GM23248 (cell line): ENCODE data around the gene CIDEB.

ENCODE experiments used
- EZH2 ChIP-seq: fragments of 200-600 bp; sonication (generic); IDR thresholded peaks from 2 replicates; pipeline ENCODE4 v1.6.1; 2018; ENCODE audit warnings: antibody characterized with exemption, mild to moderate bottlenecking; ENCODE audit not compliant: insufficient read depth, poor library complexity, severe bottlenecking
- EZH2phosphoT487 ChIP-seq: fragments of 200-600 bp; sonication (generic); IDR thresholded peaks from 2 replicates; pipeline ENCODE4 v1.6.1; 2018; ENCODE audit warnings: antibody characterized with exemption, moderate library complexity, mild to moderate bottlenecking, low read depth; ENCODE audit not compliant: insufficient read depth

DNA sequence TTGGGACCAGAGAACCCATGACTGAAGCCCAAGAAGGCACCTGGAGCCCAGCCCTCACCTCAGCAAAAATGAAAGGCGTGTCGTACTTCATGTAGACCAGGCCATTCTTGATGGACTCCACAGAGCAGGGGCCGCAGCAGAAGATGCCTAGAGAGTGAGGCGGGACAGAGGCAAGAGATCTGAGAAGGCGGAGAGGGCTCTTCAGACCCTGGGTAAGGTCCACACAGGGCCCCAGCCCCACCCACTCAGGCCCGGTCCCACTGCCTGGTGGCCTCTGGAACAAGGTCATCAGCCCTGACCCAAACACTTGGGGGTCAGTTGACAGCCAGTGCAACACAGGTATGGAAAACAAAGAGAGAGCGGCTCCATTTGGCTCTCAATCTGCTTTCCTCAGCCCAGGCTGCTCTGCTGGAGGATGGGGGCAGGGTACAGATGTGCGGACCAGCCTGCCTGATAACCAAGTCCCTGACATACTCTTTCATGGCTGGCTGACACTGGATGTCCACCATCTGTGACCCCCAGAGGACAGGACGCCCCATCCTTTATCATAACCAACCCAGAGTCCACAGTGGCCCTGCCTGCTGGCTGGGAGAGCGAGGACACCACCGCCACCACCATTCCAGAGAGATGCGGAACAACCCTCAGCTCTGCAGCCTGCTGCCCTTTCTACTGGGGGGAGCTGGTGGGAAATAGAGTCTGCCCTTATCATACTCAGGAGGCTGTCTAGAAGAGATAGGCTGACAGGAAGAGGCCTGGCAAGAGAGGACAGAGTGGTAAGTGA lies 51.7 kb downstream of the CIDEB start:
- TF ChIP-seq EZH2phosphoT487, result no peak
- TF ChIP-seq EZH2, result no peak
